GM12873 (cell line): Measurements from ENCODE around the gene SIL1.

ENCODE experiments used
- CTCF ChIP-seq: IDR thresholded peaks from 2 replicates; pipeline ENCODE4 v1.5.1; 2012; ENCODE audit warnings: low read depth, mild to moderate bottlenecking, moderate library complexity, low read length, control low read depth; ENCODE audit not compliant: insufficient read depth; ENCODE audit errors: missing control alignments

Gene SIL1

GRCh38 chr5:139110526-139111168 lies 87.5 kb downstream of the SIL1 start:
- TF ChIP-seq CTCF, result no peak

- no peak for TF ChIP-seq CTCF
Measured at GRCh38 chr5:139108063-139108824, 89.9 kb downstream of the SIL1 start.

- no peak for TF ChIP-seq CTCF
Measured at GRCh38 chr5:139105621-139106071, 92.5 kb downstream of the SIL1 start.

GRCh38 chr5:139104577-139105276 lies 93.4 kb downstream of the SIL1 start:
- TF ChIP-seq CTCF, result no peak

GRCh38 chr5:139103762-139104161 lies 94.4 kb downstream of the SIL1 start:
- no peak for TF ChIP-seq CTCF

GRCh38 chr5:139100825-139101224 lies 97.3 kb downstream of the SIL1 start:
- no peak for TF ChIP-seq CTCF
